Effector memory CD4-positive, alpha-beta T cell (primary cell): Measurements from ENCODE around the gene SETBP1.

Source experiments
- DNase-seq, 3 donors: peaks; one replicate each; pipeline ENCODE4 v3.0.0-alpha.2; 2020
- H3K27ac ChIP-seq: 2 replicates; pipeline ENCODE4 v1.7.0; 2013; ENCODE audit warnings: mild to moderate bottlenecking, low read length, moderate library complexity; ENCODE audit not compliant: insufficient read depth, poor library complexity, severe bottlenecking
- H3K27me3 ChIP-seq: replicated peaks from 2 replicates; pipeline ENCODE4 v1.7.0; 2013; ENCODE audit warnings: mild to moderate bottlenecking, low read length; ENCODE audit not compliant: insufficient read depth, control insufficient read depth, poor library complexity, severe bottlenecking
- H3K36me3 ChIP-seq: 2 replicates; pipeline ENCODE4 v1.7.0; 2013; ENCODE audit warnings: mild to moderate bottlenecking, low read length, moderate library complexity; ENCODE audit not compliant: control insufficient read depth, insufficient read depth
- H3K4me1 ChIP-seq: 2 replicates; pipeline ENCODE4 v1.7.0; 2013; ENCODE audit warnings: low read length, mild to moderate bottlenecking; ENCODE audit not compliant: control insufficient read depth, insufficient read depth, poor library complexity, severe bottlenecking
- H3K4me3 ChIP-seq: 2 replicates; pipeline ENCODE4 v1.7.0; 2013; ENCODE audit warnings: low read length, low read depth, mild to moderate bottlenecking; ENCODE audit not compliant: insufficient read depth, poor library complexity, severe bottlenecking
- H3K9me3 ChIP-seq: 2 replicates; pipeline ENCODE4 v1.7.0; 2013; ENCODE audit warnings: mild to moderate bottlenecking, low read length, moderate library complexity; ENCODE audit not compliant: control insufficient read depth

SETBP1 gene

DNA sequence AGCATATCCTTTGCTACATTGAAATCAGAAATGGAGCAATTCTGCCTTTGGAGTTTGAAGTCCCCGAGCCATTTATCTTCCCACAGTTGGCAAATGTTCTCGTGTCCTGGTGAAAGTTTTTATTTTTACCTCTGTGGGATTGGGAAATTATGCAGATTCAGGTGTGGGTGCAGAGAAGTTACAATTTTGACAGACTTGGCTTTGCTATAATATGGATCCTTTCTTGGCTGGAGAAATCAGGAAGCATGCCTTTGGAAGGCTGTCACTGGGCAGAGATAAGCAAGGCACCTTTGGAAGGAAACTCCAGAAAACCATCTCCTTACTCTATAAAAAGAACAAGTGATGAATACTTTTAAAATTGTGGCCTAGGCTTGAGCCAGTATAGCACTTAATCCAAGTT is 278.3 kb downstream of the SETBP1 start:
- no peak overlapping the region for H3K4me3 ChIP-seq
- no peaks in the 10 kb centered on the region for H3K4me1 ChIP-seq
- H3K27ac ChIP-seq: no peak overlapping the region
- H3K36me3 ChIP-seq: no peaks in the 10 kb centered on the region
- no peak for DNase-seq
- no peaks in the 10 kb centered on the region for H3K27me3 ChIP-seq
- H3K9me3 ChIP-seq: no peaks in the 10 kb centered on the region

DNA sequence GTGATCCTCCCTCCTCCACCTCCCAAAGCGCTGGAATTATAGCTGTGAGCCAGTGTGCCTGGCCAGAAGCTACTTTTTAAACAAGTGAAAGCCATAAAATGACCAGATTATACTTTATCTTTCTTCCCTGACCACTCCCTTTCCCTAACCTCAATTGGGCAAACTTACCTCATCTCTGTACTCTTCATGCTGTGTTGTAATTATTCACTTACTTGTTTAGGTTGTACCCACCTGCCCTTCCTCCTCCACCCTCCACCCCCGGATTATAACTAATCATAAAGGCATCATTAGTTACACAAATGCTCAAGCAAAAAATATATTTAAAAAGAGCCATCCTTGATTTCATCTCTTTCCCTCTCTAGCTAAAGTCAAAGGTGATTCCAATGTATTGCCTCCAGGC is 279.9 kb downstream of the SETBP1 start:
- DNase-seq: no peak
- Histone ChIP-seq H3K4me1 (no peaks in the 10 kb centered on the region), H3K27ac (no peak overlapping the region), H3K9me3 (no peaks in the 10 kb centered on the region), H3K27me3 (no peaks in the 10 kb centered on the region), H3K4me3 (no peak overlapping the region), H3K36me3 (no peaks in the 10 kb centered on the region)

DNA sequence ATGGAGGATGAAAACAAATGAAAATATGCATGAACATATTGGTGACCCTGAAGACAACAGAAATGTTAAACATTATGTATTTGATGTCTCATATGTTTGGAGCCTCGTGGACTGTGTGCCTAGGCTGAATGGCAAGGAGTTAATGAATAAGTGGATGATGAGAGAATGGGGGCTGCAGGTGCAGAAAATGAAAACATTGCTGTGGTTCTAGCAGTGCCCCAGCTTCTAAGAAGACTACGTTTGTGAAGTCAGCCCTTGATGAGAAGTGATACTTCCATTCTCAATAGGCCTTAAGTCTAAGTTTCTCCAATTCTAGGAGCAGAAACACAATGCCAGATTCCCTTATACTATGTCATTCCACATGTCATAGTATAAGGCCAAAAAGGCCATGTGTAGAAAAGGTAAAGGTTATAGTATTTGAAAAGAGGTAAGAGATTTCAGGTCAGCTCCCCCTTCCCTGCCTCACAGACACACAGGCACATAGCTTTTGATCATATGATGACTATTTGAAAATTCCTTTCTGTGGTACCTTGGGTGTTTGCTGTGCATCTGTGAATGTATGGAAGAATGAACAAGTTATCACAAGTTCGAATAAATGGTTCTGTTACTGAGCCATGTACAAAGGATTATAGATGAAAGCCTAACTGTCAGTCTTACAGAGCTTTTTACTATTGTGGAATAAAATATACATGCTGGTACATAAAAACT is 280.8 kb downstream of the SETBP1 start:
- Histone ChIP-seq H3K27ac (no peak overlapping the region), H3K9me3 (no peaks in the 10 kb centered on the region), H3K36me3 (no peaks in the 10 kb centered on the region), H3K4me1 (no peaks in the 10 kb centered on the region), H3K27me3 (no peaks in the 10 kb centered on the region), H3K4me3 (no peak overlapping the region)
- DNase-seq: no peak

DNA sequence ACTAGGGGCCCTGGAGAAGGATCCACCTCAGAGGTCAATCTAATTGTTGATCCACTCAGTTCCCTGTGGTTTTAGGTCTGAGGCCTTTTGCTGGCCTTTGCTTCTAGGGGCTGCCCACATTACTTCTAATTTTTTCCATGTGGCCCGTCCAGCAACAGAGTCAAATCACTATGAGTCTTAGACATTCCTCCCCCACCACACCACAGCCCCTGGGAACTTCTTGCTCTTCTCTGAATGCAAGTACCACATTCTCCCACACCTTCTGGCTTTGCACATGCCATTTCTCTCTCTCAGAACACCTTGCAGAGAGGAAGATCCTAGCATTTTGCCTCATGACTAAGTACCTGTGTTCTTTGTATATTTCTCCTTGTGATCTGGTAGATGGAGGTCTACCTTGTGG is 286.9 kb downstream of the SETBP1 start:
- Histone ChIP-seq H3K27me3 (no peaks in the 10 kb centered on the region), H3K4me3 (no peak overlapping the region), H3K27ac (no peak overlapping the region), H3K9me3 (no peaks in the 10 kb centered on the region), H3K4me1 (no peaks in the 10 kb centered on the region), H3K36me3 (no peaks in the 10 kb centered on the region)
- no peak for DNase-seq

DNA sequence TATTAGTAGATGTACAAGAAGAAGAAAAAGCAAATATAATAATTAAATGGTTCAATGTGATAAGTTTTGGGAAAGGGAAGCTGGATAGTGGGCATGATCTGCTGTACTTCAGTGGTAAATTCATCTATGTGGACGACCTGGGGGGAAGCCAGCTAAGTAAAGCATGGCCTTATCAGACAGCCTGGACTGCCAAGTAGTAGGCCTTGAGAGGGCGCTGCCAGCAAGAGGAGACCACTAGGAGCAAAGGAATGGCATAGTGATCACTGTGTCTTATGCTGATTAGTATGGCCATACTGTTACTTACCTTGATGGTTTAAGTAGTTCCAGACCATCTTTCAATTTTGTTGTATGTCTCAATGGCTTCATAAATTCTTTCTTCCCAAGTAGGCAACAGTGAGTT is 287.6 kb downstream of the SETBP1 start:
- no peak for DNase-seq
- Histone ChIP-seq H3K4me1 (no peaks in the 10 kb centered on the region), H3K36me3 (no peaks in the 10 kb centered on the region)

DNA sequence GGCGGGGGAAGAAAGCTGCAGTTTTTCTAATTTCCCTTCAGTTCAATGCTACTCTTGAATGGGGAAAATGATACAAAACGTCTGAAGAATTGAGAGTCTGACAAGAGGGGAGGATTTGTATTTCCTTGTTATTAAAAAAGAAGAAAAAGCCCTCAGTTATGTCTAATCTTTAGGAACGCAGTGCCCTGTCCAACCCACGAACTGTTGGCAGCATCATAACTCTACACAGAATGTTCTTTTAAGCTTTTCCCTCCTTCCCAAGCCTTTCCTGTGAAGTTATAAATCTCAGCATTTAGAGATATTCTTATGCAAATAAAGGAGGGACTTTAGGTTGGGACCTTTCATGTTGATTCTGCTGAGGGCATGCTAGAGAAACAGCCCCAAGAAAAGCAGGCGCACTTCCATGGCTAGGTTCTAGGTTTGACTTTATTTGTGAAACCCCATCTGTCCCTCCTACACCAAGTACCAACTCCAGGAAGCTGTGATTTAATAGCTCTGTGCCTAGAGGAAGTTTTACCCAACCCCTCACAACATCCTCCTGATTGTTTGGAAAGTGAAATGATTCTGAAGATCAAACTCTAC is 288.6 kb downstream of the SETBP1 start:
- Histone ChIP-seq H3K36me3 (no peaks in the 10 kb centered on the region), H3K4me1 (no peaks in the 10 kb centered on the region), H3K4me3 (no peak overlapping the region), H3K27ac (no peak overlapping the region), H3K9me3 (no peaks in the 10 kb centered on the region), H3K27me3 (no peaks in the 10 kb centered on the region)
- no peak for DNase-seq

More for the DNA sequence above, 287.6 kb downstream of the SETBP1 start:
- Histone ChIP-seq H3K9me3 (no peaks in the 10 kb centered on the region), H3K27ac (no peak overlapping the region), H3K4me3 (no peak overlapping the region), H3K27me3 (no peaks in the 10 kb centered on the region)

DNA sequence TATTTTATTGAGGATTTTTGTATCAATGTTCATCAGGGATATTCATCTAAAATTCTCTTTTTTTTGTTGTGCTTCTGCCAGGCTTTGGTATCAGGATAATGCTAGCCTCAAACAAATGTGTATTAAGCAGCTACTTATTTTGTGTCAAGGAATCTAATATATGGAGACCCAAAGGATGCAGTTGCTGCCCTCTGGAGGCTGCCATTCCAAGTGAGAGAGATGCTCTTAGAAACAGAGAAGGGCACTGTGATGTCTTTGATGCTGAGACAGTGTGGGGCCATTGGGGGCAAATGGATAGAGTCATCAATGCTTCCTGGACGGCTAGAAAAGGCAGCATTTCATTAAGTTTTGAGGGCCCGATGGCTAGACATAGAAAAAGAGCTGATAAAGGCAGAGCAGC is 292.6 kb downstream of the SETBP1 start:
- DNase-seq: no peak
- H3K36me3 ChIP-seq: no peaks in the 10 kb centered on the region
- no peaks in the 10 kb centered on the region for H3K27me3 ChIP-seq
- no peaks in the 10 kb centered on the region for H3K9me3 ChIP-seq
- no peak overlapping the region for H3K4me3 ChIP-seq
- no peak overlapping the region for H3K27ac ChIP-seq
- H3K4me1 ChIP-seq: no peaks in the 10 kb centered on the region

DNA sequence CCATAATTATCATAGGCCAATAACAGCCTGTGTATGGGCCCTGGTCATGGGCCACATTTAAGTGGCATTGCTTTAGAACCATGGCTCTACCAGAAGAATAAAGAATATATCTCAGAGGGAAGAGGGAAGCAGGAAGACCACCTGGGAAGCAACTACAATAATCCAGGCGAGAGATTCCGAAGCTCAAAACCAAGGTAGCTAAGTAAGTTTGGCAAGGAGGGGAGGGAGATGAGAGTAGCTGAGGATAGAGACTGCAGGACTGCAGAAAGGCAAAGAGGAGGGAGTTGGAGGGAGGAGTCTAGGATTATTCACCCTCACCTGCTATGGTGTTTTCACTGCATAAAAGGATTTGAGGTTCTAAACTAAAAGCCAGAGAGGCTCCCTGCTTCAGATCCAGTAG is 293.5 kb downstream of the SETBP1 start:
- Histone ChIP-seq H3K36me3 (no peaks in the 10 kb centered on the region), H3K9me3 (no peaks in the 10 kb centered on the region), H3K4me1 (no peaks in the 10 kb centered on the region), H3K27me3 (no peaks in the 10 kb centered on the region), H3K4me3 (no peak overlapping the region), H3K27ac (no peak overlapping the region)
- DNase-seq: no peak

DNA sequence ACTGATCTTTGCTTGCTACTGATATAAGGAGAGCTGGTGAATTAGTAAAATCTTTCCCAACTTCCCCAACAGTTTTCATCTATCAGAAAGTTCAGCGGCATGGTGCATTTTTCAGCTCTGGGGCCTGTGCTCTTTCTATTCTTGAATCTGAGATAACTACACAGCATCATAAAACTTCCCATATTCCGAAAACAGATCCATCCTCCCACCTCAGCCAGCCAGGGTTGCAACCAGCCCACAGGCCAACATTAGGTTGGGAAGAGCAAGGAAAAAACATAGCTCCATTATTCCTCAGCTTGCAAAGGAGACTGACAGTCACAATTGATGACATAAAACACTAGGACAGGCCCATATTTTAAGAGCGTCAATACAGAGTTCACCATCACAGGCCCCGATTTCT is 297.2 kb downstream of the SETBP1 start:
- no peak overlapping the region for H3K4me3 ChIP-seq
- H3K27me3 ChIP-seq: no peaks in the 10 kb centered on the region
- H3K36me3 ChIP-seq: no peaks in the 10 kb centered on the region
- DNase-seq: no peak
- no peaks in the 10 kb centered on the region for H3K9me3 ChIP-seq
- no peaks in the 10 kb centered on the region for H3K4me1 ChIP-seq
- H3K27ac ChIP-seq: no peak overlapping the region

DNA sequence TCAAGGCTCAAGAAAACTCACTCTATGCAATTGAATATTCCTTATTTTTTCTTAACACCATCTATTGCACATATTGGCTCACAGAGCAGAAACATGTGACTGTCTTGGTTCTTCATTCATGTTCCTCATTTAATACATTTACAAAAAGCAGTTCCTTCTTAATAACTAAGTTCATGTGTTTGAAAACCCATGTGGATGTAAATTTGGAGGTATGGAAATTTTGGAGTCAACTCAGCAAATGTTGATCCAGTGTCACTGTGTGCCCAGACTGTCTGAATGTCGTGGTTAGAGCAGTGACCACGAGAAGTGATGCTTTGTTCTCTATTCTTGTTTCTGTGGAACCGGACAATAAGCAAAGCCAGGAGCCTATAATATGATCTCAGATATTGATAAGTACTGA is 299.1 kb downstream of the SETBP1 start:
- Histone ChIP-seq H3K27ac (no peak overlapping the region), H3K27me3 (no peaks in the 10 kb centered on the region), H3K36me3 (no peaks in the 10 kb centered on the region), H3K4me3 (no peak overlapping the region), H3K4me1 (no peaks in the 10 kb centered on the region), H3K9me3 (no peaks in the 10 kb centered on the region)
- DNase-seq: no peak
